ENCODE measurements around the gene ATP1A1.

GRCh38 chr1:116397728-116398127, 24.7 kb downstream of the ATP1A1 start:
- TF ChIP-seq, protein P1, sequence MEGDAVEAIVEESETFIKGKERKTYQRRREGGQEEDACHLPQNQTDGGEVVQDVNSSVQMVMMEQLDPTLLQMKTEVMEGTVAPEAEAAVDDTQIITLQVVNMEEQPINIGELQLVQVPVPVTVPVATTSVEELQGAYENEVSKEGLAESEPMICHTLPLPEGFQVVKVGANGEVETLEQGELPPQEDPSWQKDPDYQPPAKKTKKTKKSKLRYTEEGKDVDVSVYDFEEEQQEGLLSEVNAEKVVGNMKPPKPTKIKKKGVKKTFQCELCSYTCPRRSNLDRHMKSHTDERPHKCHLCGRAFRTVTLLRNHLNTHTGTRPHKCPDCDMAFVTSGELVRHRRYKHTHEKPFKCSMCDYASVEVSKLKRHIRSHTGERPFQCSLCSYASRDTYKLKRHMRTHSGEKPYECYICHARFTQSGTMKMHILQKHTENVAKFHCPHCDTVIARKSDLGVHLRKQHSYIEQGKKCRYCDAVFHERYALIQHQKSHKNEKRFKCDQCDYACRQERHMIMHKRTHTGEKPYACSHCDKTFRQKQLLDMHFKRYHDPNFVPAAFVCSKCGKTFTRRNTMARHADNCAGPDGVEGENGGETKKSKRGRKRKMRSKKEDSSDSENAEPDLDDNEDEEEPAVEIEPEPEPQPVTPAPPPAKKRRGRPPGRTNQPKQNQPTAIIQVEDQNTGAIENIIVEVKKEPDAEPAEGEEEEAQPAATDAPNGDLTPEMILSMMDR (IDR thresholded peaks at IDR 0.05) = no peak
- TF ChIP-seq POLR2A (IDR thresholded peaks at IDR 0.05) (no peak), EP300 (IDR thresholded peaks at IDR 0.05; ENCODE audit: low read depth) (no peak)
